ENCODE results near the gene RNF152.

DNA sequence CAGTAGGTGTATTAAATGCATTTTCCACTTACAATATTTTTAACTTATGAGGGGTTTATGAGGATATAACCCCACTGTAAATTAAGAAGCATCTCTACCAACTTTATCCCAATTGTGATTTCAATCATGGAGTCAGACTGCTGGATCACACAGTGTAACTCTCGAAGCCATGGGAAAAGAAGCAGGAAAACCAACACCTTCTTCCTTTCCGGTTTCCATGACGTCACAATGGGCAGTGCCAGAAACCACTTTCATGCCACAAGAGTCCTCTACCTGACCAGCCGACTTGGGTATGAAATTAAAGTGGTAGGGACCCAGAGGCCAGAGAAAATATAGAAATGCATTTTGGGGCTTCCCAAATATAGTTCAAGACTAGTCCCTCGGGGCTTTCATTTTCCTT lies 4.2 kb downstream of the RNF152 start:
- TF ChIP-seq POLR2AphosphoS5 (IDR thresholded peaks at IDR 0.05; ENCODE audit: insufficient read depth in 1 of 2, low read depth in 1 of 2) (no peak), CTCF (IDR thresholded peaks at IDR 0.05) (no peak)
